Kidney capillary endothelial cell (primary cell): ENCODE data around the gene NFKB2.

Source experiments
- DNase-seq: peaks from one replicate; pipeline ENCODE4 v3.0.0-alpha.2; 2018; ENCODE audit warnings: low spot score

NFKB2 gene

GRCh38 chr10:102408728-102409603 is 13.5 kb downstream of the NFKB2 start:
- DNase-seq = no peak

- no peak for DNase-seq
These were observed 14.3 kb downstream of the NFKB2 start for GRCh38 chr10:102409604-102410428.

DNA sequence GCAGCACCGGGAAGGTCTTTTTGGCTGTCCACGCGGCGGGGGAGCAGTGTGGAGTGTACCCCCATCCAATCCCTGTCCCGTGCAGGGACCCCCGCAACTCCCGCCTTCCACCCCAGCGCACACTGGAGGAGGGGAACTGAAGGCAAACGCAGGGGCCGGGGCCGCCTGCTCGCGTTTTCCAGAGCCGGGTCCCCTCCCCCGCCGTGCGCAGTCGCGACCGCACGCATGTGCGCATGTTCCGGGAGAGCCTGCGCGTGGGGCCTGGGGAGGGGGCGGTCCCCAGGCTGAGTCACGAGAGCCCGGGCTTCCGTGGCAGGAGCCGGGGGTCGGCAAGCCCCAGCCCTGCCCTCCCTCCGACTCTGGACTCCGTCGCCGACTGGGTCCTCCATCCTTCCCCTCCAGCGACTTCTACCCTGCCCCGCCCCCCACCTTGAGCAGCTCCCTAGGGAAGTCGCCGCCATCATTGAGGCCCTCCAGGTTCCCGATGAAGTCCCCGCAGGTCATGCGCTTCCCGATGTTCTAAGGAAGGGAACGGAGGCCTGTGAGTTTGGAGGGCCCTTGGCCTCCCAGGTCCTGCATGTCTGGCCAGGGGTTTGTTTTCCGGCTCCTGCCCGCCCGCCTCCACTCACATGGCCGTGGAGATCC is 15.0 kb downstream of the NFKB2 start:
- no peak for DNase-seq

GRCh38 chr10:102411341-102412255 is 16.1 kb downstream of the NFKB2 start:
- no peak for DNase-seq

- no peak for DNase-seq
These were observed 16.8 kb downstream of the NFKB2 start for GRCh38 chr10:102412293-102412692.

DNA sequence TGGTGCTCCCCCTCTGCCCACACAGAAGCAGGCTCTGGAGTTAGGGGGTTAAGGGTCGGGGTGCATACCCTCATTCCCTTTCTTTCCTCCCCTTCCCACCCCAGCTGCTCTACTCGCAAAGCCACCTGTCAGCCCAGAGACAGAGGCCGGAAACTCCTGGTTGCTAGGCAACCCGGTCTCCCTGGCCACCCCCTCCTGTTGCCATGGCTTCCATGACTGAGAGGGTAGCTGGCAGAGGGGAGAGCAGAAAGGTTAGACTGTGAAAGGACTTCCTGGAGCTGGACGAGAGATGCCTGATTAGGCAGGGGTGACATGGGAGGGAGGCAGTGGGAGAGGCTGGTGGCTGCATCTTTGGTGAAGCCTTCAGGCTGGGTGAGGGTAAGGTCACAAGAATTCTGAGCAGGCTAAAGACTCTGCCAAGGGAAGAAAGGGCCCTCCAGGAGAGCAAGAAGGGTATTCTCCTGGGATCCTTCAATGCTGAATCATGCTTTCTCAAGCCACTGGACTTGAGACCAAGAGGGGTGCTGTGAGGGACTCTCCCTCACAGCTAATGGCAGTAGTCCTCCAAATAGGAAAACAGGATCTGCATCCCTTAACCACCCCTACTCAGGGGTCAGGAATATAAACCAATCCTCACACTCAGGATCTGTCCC is 17.7 kb downstream of the NFKB2 start:
- DNase-seq = no peak

DNA sequence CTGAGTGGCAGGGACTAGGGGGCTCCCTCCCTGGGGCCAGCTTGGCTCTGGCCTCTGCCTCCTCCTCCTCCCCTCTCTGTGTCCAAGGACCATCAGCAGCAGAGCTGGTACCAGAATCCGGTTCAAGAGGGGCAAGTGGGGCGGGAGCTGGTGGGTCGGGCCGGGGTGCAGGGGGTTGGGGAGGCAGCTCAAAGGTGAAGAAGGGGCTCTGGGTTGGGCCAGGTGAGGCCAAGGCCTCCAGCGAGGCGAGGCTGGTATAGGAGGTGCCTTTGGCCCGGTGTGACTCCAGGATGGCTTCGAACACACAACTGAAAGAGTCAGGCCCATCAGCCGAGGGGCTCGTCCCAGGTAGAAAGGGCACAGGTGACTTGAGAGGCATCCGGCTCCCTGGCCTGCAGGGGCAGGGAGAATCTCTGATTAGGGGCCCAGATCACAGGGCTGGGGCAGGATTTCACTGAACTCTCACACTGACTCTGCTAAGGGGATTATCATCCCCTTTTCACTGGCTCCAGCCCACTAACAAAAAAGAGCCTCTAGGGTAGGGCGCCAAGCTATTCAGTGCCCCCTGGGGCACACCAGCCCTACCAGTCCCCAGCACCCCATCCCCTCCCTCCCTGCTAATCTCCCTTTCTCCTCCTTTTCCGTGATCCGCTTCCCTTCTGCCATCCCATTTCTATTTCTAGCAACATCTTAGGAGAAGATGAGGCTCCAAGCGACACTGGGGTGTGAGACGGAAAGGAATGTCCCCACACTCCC is 18.5 kb downstream of the NFKB2 start:
- no peak for DNase-seq

DNA sequence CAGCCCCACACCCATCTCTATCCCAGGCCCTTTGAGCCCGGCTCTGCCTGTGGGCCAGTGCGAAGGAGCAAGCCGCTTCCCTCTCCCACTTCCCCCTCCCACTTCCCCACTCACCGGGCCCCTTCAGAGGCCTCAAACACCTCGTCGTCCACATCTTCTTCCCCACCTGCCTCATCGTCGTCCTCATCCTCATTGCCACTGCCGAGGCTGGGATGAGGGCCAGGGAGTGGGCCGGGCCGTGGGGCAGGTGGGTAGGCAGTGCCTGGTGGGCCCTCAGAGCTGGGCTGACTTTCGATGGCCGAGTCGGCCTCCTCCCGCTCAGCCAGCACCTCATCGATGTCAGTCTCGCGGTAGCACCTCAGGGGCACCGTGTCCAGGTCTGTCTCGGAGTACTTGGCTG is 19.2 kb downstream of the NFKB2 start:
- no peak for DNase-seq

DNA sequence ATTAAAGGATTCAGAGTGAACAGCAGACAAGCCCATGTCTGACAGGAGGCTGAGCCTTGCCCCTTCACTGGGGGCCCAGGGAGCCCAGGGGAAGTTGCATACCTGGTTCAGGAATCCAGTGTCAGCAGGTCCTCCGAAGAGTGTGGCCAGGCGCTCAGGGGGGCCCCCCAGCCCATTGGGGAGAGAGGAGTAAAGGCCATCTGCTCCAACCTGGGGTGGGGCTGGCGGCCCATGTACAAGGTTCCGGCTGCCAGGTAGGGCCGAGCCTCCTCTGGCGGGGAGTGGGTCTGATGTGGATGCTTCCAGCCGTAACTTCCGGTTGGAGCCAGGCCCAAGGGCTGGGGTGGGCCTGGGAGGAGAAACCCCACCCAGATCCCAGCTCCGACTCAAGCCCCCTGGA is 20.8 kb downstream of the NFKB2 start:
- no peak for DNase-seq

DNA sequence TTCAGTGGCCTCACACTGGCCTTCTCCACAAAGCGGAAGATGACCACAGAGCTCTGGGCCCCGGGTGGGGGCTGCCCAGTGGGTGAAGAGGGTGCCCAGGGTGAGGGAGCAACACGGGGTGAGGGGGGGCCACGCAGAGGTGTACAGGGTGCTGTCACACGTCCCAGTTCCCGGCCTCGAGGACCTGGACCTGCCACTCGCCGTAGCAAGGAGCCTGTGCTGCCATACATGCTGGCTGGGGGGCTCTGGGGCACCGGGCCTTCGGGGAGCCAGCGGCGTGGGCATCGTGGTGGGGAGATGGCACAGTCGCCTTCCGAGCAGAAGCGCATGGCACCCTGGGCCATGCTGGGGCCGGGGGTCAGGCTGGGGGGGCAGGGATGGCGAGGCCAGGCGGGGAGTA is 21.2 kb downstream of the NFKB2 start:
- DNase-seq = no peak

DNA sequence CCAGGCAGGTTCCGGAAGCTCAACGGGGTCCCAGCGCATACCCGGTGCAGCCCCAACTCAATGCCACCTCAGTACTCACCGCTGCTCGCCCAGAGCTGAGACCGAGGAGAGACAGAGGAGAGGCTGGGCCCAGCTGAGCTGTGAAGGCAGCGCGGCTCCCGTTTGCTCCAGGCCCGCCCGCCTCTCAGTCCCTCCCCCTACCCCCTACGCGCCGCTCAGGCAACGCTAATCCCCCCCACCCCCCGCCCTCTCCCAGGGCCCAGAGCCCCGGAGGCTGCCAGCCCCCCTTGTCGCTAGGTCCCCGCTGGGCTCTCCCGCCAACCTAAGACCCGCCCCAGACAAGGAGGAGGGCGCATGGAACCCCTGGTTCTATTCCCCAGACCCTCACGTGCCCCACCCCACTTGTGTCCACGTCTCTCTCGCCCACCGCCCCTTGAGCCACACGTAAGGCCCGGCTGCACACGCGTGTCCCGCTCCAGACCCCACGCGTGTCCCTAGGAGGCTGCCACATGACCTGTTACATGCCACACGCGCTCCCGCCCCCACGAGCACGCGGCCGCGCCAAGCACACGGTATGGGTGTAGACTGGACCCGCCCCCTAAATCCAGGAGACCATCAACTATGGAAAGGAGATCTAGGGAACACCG is 23.2 kb downstream of the NFKB2 start, which contains the start of gene PSD:
Gene PSD (minus strand): TSS at position 164 of the 647 bp plus-strand sequence. CDS start 1,747 bp downstream, outside the sequence.
- DNase-seq = no peak

DNA sequence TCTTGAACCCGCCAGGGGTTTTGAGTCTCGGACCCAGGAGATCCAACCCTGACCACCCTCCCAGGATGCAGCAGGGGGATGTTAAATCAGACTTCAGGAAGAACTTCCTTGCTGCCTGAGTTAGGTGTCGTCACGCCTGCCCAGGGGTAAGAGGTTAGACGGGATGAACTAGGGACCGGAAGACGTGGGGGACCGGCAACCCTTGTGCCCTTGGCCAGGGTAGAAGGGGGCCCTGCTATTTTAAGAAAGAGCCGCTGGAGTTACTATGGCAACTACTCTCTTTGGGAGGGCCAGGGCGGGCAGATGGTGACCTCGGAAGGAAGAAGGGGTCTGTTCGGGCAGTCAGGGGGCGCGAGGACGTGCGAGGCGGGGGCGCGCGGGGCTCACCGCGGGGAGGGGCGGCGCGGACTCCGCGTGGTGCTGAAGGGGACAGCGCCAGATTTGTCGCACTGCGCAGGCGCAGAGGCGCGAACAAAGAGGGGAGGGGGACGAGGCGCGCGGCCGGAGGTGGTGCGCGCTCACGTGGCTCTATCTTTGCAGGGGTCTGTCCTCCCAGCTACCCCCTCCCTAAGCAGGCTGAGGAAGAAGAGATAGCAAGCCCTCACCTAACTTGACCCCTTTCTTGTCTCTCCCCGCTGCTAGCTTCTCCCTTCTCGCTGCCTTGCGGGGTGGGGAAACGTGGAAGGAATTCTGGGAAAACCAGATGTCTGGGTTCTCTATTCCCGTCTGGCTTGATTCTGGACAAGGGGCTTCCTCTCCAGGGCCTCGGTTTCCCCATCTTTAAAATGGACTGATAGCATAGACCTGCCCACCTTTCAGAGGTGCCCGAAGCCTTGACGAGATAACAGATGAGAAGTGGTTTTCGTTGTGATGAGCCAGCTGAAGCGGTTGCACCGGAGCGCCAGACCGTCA is 24.0 kb downstream of the NFKB2 start:
- no peak for DNase-seq

DNA sequence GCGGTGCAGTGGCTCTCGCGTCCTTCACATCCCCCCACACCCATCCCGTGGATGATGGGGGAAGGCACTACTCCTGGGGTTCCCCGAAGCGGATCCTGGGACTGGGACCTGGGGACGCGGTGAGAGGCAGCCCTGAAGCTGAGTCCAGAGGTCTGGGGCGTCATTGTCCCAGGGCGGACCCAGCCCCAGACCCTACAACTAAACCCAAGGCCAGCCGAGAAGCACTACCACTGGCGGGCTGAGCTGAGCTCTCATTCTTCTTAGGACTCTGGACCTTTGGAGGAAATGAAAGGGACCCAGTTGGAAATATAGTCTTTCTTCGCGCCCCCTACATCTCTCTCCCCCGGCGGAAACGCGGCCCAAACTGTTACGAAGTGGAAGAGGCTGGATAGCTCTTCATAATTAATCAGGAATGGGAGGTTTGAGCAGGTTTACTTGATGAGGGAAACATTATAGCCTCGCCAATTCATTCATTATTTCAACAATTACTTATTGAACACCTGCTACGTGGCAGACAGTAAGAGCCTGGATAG is 24.7 kb downstream of the NFKB2 start:
- no peak for DNase-seq

DNA sequence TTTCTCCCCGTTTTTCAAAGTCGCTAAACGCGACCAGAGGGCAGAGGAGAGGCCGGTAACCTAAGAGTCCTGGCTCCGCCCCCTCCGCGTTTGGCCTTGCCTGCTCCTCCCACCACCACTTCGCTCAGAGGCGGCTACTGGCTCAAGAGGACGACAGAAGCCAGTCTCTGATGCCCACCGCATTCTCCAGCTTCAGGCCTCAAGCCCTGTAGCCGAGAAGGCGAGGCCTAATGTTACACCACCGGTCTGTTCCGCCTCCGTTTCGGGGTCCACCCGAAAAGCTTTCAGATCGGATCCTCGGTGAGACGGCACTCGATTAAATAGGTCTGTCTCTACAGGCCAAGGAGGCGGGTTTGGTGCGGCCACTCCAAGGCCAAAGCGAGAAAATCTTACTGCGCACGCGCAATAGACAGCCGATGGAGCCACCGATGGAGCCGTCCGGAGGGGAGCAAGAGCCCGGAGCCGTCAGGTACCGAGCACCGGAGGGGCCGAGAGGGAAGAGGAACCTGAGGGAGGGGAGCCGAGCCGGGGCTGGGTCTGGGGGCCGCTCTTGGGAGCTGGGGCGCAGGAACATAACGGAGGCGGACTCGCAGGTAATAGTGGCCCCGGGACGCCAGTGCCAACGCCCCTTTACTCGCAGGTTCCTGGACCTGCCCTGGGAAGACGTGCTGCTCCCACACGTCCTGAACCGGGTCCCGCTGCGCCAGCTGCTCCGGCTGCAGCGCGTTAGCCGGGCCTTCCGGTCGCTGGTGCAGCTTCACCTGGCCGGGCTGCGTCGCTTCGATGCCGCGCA is 25.4 kb downstream of the NFKB2 start, which contains the start of gene FBXL15:
Gene FBXL15 (plus strand): TSS at position 123 of the 793 bp plus-strand sequence. CDS start 294 bp downstream, at position 417.
- peak; percentile 96 for DNase-seq

DNA sequence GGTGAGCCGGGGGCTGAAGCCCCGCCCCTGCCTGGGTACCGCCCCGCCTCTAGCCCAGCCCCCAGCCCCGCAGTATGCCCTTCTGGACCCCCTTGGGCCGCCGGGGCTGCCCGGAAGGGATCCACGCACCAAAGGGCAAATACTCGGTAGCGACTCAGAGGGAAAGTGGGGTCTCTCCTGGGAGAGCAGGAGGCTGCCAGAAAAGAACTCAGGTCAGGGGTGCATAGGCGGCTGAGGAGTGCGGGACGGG is 25.9 kb downstream of the NFKB2 start:
- no peak for DNase-seq

GRCh38 chr10:102421757-102422512 is 26.4 kb downstream of the NFKB2 start:
- DNase-seq = no peak
